Fibroblast of the conjunctiva (primary cell): Measurements from ENCODE around the gene UBE2M.
"Not testable (repeated sequence)": the region's sequence is repeated elsewhere in the genome, so short reads cannot be mapped to it uniquely, and the experiment has no call there.

ENCODE experiments used
- DNase-seq: peaks from one replicate; pipeline ENCODE4 v3.0.0-alpha.2; 2010; ENCODE audit warnings: low read depth

Gene UBE2M

GRCh38 chr19:58558066-58558622 is at the start of gene UBE2M:
TSS of gene UBE2M (minus strand) at chr19:58558611. CDS start at chr19:58558381, 230 bp downstream.
- DNase-seq, result no peak

- DNase-seq, result not testable (repeated sequence)
These were observed 48.8 kb upstream of the UBE2M start for GRCh38 chr19:58607213-58607612.

- DNase-seq, result not testable (repeated sequence)
These were observed 48.0 kb upstream of the UBE2M start for GRCh38 chr19:58606251-58606896.

- no peak for DNase-seq
These were observed 27.8 kb upstream of the UBE2M start for GRCh38 chr19:58586133-58586765.

GRCh38 chr19:58585442-58586132 is 27.2 kb upstream of the UBE2M start:
- DNase-seq, result no peak

- no peak for DNase-seq
These were observed 26.4 kb upstream of the UBE2M start for GRCh38 chr19:58584498-58585441.

- no peak for DNase-seq
These were observed 24.6 kb upstream of the UBE2M start for GRCh38 chr19:58582985-58583384.

GRCh38 chr19:58581227-58582141 is 23.1 kb upstream of the UBE2M start:
- peak; percentile 81 for DNase-seq

- no peak for DNase-seq
These were observed 21.2 kb upstream of the UBE2M start for GRCh38 chr19:58579473-58580142.

GRCh38 chr19:58578012-58578925 is 19.9 kb upstream of the UBE2M start:
- DNase-seq, result no peak

- not testable (repeated sequence) for DNase-seq
These were observed 19.2 kb upstream of the UBE2M start for GRCh38 chr19:58577581-58577980.

GRCh38 chr19:58575183-58576041 is 17.0 kb upstream of the UBE2M start:
- peak; percentile 84 for DNase-seq

- DNase-seq, result no peak
These were observed 15.3 kb upstream of the UBE2M start for GRCh38 chr19:58573658-58574164.

- peak; percentile 100 for DNase-seq
These were observed 14.6 kb upstream of the UBE2M start, which contains the start of gene MZF1 for GRCh38 chr19:58572818-58573657. TSS of gene MZF1 (minus strand) at chr19:58573335. CDS start at chr19:58571389, 1,946 bp downstream.

GRCh38 chr19:58572026-58572817 is 13.8 kb upstream of the UBE2M start:
- no peak for DNase-seq

- DNase-seq, result no peak
These were observed 13.2 kb upstream of the UBE2M start for GRCh38 chr19:58571575-58571947.
